Measurements from ENCODE around the gene RNF144A.
"Not testable (repeated sequence)": the region's sequence is repeated elsewhere in the genome, so short reads cannot be mapped to it uniquely, and the experiment has no call there.

Gene RNF144A

DNA sequence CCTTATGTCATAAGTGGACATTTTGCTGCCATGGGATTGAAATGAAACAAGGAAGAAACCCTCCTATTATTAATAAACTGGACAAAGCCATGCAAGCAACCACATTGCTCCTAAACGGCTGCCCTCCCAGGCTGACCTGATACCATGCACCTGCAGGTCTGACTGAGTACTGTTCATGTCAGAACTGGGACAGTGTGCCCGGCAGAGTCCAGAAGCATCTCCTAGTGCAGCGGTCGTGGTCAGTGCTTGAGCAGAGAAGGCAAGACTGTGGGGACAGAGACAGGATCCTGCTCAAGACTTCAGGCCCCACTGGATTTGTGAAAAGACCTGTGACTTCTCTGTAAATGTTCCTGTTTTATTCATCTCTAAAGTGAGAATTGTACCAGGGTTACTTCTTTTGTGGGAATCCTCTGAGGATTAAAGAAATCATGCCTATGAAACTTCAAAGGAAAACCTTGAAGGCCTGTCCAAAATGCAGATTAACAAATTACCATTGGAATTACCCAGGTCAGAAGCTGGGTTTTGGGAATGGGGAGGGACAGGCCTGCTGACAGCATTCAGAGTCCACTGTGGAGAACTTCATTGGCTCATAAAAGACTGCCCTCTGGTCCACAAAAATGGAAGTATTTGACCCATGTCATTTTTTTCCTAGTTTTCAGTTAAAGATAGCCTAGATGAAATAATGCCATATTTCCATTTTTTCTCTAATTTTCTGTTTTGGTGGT, 13.9 kb downstream of the RNF144A start:
- no peak for DNase-seq

DNA sequence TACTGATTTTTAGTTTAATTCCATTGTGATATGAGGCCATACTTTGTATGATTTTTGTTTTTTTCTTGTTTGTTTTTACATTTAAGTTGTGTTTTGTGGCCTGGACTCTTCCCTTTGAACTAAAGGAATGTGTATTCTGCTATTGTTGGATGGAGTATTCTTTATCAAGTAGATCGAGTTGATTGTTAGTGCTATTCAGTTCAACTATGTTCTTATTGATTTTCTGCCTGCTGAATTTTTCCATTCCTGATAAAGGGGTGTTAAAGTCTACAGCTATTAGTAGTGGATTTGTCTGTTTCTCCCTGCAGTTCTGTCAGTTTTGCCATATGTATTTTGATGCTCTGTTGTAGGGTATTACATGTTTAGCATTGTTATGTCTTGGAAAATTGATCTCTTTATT, 14.5 kb downstream of the RNF144A start:
- DNase-seq, result no peak

DNA sequence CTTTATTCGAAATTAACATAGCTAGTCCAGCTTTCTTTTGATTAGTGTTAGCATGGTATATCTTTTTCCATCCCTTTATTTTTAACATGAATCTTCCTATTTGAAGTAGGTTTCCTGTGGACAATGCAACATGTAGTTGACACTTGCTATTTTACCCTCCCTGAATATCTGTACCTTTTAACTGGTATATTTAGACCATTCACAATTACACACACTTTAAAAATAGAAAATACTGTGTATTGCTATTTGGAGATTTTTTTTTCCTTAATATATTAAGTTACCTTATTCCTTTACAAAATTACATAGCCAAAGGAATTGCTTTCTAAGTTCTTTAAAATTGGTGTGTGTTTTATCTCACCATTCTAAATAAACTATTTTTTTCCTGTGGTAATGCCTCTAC, 15.0 kb downstream of the RNF144A start:
- no peak for DNase-seq

GRCh38 chr2:6932828-6933227, 15.6 kb downstream of the RNF144A start:
- DNase-seq, result no peak

DNA sequence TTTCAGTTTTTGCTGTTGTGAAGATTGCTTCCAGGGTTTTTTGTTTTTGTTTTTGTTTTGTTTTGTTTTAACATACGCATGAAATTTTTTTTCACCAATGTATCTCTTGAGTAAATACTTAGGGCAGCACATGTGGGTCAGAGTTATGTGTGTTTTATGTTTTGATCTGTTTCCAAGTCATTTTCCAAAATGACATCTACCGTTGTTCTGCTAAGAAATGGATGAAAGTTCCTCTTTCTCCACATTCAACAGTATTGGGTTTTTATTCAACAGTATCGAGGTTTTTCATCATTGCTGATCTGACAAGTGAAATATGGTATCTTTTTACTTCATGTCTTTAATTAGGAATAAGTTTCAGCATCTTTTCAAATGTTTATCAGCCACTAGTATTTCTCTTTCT, 16.7 kb downstream of the RNF144A start:
- DNase-seq, result no peak

DNA sequence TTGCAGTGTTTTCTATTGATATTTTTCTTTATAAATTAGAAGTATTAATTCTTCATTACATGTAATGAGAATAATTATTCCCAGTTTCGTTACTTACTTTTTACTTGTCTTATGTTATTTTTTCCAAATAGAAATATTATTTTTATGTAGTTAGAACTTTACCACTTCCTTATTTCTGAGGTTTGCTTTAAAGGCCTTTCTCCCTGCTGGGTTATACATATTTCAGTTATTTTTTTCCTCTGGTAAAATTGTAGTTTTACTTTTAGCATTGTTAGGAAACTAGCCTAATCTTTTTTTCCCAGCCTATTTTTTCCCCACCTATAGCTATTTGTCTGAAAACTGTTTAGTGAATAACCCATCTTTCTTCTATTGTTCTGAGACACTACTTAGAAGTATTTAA, 17.1 kb downstream of the RNF144A start:
- no peak for DNase-seq

GRCh38 chr2:6934758-6935651, 17.8 kb downstream of the RNF144A start:
- DNase-seq, result no peak

DNA sequence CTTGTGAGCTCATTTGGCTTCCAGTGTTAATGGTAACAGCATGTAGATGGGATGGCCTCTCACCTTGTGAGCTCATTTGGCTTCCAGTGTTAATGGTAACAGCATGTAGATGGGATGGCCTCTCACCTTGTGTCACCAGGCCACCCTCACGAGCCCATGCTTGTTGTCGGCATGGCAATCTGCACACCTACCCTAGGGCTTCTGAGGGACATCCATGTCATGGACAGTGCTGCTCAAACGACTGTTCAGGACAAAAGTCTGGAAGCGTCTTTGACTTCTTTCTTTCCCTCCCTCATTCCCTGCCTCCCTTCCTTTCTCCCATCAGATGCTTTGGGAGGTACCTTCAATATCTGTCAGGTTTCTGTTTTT, 18.4 kb downstream of the RNF144A start:
- DNase-seq, result not testable (repeated sequence)

- no peak for DNase-seq
Observed at GRCh38 chr2:6937157-6937556, 19.9 kb downstream of the RNF144A start.

DNA sequence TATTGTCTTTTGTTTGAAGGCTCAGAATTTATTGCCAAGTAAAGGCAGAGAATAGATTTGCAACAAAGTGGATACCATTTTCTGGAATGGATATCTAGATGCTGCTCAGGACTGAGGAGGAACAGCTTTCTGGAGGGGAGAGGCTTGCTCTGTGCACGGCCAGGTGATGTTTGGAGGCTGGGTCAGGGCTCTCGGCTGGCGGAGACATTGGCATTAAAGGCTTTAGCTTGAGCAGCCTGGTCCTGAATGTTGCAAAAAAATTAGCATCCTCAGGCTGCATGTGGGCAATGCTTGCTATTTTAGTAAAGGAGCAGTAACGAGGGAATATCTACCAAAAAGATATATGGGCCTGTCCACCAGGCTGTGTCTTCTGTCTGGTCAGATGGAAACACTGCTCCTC, 20.4 kb downstream of the RNF144A start:
- no peak for DNase-seq

DNA sequence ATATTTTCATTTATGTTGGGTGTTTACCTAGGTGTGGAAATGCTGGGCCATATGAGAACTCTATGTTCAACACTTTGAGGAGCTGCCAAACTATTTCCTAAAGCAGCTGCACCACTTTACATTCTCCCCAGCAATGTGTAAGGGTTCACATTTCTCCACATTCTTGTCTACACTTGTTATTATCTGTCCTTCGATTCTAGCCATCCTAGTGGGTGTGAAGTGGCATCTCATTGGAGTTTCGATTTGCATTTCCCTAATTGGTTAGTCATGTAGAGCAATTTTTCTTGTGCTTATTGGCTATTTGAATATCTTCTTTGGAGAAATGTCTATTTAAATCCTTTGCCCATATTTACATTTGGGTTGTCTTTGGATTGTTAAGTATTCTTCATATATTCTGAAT, 21.9 kb downstream of the RNF144A start:
- DNase-seq, result no peak

DNA sequence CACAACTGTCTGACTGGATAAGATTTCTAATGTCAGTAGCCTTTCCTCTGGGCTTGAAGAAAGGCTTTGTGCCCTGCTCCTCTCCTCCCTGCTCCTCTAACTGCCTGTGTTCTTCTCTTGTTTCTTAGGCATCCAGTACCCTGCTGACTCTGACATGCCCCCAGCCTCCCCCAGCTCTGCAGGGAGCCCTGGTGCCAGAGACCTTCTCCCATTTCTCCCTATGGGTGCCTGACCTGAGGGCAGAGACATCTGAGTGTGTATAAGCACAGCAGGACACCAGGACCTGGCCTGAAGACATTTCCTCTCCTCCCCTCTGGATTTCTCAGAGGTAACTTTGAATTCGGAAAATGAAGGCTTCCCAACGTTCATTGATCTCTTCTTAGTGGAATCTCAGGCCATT, 23.6 kb downstream of the RNF144A start:
- no peak for DNase-seq

- DNase-seq, result no peak
Observed at GRCh38 chr2:6941299-6942046, 24.3 kb downstream of the RNF144A start.

DNA sequence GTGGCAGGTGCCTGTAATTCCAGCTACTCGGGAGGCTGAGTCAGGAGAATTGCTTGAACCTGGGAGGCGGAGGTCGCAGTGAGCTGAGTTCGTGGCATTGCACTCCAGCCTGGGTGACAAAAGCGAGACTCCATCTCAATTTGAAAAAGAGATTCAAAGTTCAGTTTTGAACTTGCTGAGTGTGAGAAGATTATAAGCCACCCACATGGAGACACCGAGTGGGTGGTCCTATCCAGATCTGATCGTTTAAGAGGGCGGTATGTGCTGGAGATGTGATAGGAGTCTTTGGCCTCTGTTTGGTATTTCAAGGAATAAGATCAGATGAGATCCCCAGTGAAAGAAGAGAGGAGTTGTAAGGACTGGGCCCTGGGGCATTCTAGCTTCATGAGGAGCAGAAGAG, 25.6 kb downstream of the RNF144A start:
- DNase-seq, result no peak

- no peak for DNase-seq
Observed at GRCh38 chr2:6943523-6943922, 26.3 kb downstream of the RNF144A start.

DNA sequence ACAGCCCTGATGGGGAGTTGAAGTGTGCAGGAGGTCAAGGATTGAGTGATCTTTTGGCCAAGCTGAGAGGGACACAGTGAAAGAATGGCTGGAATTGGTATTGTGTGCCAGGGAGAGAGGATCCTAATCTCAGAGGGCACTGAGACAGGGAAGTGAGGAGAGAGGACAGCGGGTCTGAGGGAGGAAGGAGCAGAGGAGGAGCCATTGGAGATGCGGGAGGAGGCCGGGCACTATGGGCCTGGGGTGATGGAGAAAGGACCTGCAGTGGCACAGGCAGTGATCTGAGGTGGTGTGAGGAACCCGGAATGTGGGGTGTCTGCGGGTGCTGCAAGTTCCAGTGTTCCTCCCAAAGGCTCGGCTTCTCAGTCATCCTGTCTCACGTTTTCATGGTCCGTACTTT, 26.8 kb downstream of the RNF144A start:
- DNase-seq, result no peak

DNA sequence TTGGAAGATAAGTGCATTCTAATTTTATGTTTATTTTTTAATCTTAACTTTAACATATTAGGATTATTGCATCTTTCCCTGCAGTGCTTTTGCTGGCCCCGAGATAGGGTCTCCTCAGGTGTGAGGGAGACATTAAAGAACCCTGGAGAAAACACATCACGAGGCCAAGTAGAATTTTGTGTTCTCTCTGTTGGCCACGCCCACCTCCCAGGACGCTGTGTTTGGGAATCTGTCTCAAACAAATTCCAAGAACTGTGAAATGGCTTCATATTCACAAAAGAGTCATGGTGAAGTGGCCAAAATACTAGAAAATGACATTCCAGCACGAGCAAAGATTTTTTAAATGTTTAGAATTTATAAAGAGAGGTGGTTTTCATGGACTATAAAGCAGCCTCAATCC, 27.3 kb downstream of the RNF144A start:
- DNase-seq, result no peak

DNA sequence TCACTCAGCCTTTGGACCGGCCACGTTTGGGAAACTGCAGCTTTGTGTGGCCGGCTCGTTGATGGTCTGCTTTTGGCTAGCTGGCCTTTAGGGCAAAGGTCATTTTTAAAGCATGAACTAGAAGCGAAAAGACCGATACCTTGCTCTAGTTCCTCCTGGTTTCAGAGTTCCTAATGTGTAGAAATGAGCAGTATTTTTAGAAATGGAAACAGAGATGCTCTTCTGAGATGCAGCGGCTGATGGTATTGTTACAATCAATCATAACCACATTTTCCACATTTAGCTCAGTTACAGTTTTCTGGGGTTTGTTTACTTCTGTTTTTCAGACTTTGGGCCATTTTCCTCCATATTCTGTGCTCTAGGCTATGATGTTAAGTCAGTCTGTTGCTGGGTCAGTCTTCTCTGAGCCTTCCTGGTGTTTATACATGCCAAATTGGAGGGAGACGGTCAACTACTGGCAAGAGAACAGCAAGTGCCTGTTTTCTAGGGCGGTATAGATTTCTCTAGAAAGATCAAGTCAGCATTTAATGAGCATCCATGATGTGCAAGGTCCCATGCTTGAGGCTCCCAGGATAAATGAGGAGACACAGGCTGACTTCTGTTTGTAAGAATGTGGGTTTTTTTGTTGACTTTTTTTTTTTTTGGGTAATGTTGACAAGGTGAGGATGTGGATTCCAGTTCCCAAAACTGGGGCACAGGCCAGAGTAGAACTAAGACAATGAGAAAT, 28.0 kb downstream of the RNF144A start:
- DNase-seq, result no peak

- DNase-seq, result no peak
Observed at GRCh38 chr2:6945821-6946220, 28.6 kb downstream of the RNF144A start.

GRCh38 chr2:6946722-6947121, 29.5 kb downstream of the RNF144A start:
- no peak for DNase-seq

- DNase-seq, result no peak
Observed at GRCh38 chr2:6947929-6948676, 30.9 kb downstream of the RNF144A start.

GRCh38 chr2:6948677-6949351, 31.6 kb downstream of the RNF144A start:
- DNase-seq, result no peak

All from KG1 (cell line).